Progenitor cell of endocrine pancreas (in vitro differentiated cells): ENCODE data around the gene ZSCAN26. TPM values are rescaled to one million over a fixed set of nuclear protein-coding genes. Genes with fewer than 3 reads are reported as not detected.

ENCODE experiments used
- DNase-seq: peaks from one replicate; pipeline ENCODE4 v3.0.0; 2021; ENCODE audit warnings: low spot score; ENCODE audit not compliant: unreplicated experiment
- H3K27ac Mint-ChIP-seq: 2 replicates; pipeline ENCODE4 v1.8.0; 2021; ENCODE audit warnings: mild to moderate bottlenecking, moderate library complexity, mixed read lengths
- H3K27me3 Mint-ChIP-seq: 2 replicates; pipeline ENCODE4 v1.8.0; 2021; ENCODE audit warnings: mixed read lengths
- H3K36me3 Mint-ChIP-seq: 2 replicates; pipeline ENCODE4 v1.8.0; 2022; ENCODE audit warnings: mixed read lengths; ENCODE audit not compliant: insufficient read depth
- H3K4me1 Mint-ChIP-seq: 2 replicates; pipeline ENCODE4 v1.8.0; 2021; ENCODE audit warnings: low read depth, mixed read lengths
- H3K4me3 Mint-ChIP-seq: 2 replicates; pipeline ENCODE4 v1.8.0; 2021; ENCODE audit warnings: low read depth, mild to moderate bottlenecking, moderate library complexity, mixed read lengths
- H3K9me3 Mint-ChIP-seq: 2 replicates; pipeline ENCODE4 v1.8.0; 2021; ENCODE audit warnings: low read depth, mixed read lengths
- CTCF ChIP-seq: fragments of 200-600 bp; sonication (generic); IDR thresholded peaks from one replicate; pipeline ENCODE4 v1.5.0; 2021; ENCODE audit warnings: antibody characterized with exemption, mild to moderate bottlenecking; ENCODE audit not compliant: unreplicated experiment
- total RNA-seq: library from RNA; stranded (reverse); gene quantifications from 2 replicates; pipeline ENCODE4 v1.2.1, GENCODE V29; 2021

Gene ZSCAN26
- total RNA-seq, 1 donor from 2014 or later: 25.9 TPM

DNA sequence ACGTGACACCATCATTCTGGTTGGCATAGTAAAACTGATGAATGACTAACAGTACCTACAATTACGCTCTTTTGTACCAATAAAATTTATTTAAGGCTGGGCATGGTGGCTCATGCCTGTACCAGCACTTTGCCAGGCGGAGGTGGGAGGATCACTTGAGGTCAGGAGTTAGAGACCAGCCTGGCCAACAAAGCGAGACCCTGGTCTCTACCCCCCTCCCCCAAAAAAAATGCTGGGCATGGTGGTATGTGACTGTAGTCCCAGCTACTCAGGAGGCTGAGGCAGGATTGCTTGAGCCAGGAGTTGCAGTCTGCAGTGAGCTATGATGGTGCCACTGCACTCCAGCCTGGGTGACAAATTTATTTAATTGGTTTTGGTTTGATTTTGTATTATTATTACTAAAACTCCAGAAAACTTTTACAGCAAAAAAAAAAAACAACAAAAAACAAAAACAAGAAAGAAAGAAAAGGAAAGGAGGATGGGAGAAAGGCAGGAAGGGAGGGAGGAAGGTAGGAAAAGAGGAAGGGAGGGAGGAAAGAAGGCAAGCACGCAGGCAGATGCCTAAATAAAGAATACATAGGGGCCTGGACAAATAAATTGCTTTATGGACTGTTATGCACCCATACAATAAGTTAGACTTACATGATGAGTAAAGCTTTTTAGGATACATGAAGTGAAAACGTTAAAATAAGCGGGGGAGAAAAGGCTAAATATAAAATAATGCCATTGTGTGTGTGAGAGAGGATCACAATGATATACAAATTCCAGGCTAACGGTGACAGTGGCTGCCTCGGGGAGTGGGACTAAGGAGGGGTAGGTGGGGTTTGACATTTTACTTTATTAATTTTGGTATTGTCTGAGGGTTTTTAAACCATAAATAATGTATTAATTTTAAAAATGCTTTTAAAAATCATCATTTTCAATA is 42.5 kb upstream of the ZSCAN26 start:
- peaks cover 22% of the 10 kb centered on the region for H3K36me3 Mint-ChIP-seq
- H3K4me1 Mint-ChIP-seq: peaks cover 9% of the 10 kb centered on the region
- peaks cover 26% of the 10 kb centered on the region for H3K27me3 Mint-ChIP-seq
- DNase-seq: no peak
- peaks cover 4% of the 10 kb centered on the region for H3K9me3 Mint-ChIP-seq
- H3K4me3 Mint-ChIP-seq: peak overlapping the region; percentile 90
- TF ChIP-seq CTCF: no peak
- H3K27ac Mint-ChIP-seq: peak overlapping the region; percentile 97

- H3K4me1 Mint-ChIP-seq: peaks cover 9% of the 10 kb centered on the region
- peaks cover 28% of the 10 kb centered on the region for H3K36me3 Mint-ChIP-seq
- H3K27me3 Mint-ChIP-seq: peaks cover 22% of the 10 kb centered on the region
- H3K27ac Mint-ChIP-seq: peak within 1 kb of the TSS; percentile 97
- peak within 1 kb of the TSS; percentile 90 for H3K4me3 Mint-ChIP-seq
- no peak for TF ChIP-seq CTCF
- peak; percentile 76 for DNase-seq
- H3K9me3 Mint-ChIP-seq: peaks cover 6% of the 10 kb centered on the region
These were observed 41.7 kb upstream of the ZSCAN26 start, which contains the start of gene ZSCAN9 for GRCh38 chr6:28225056-28225834. Gene ZSCAN9, plus strand, starts transcription at chr6:28225275. Its CDS starts 1,810 bp downstream, at chr6:28227085.

- Mint-ChIP-seq H3K9me3 (peaks cover 11% of the 10 kb centered on the region), H3K27me3 (peaks cover 12% of the 10 kb centered on the region), H3K27ac (peak overlapping the region; percentile 97), H3K4me1 (peaks cover 9% of the 10 kb centered on the region), H3K4me3 (peak overlapping the region; percentile 90), H3K36me3 (peaks cover 39% of the 10 kb centered on the region)
- no peak for DNase-seq
- TF ChIP-seq CTCF: no peak
These were observed 40.5 kb upstream of the ZSCAN26 start for GRCh38 chr6:28226460-28226859.

- Mint-ChIP-seq H3K4me1 (no peaks in the 10 kb centered on the region), H3K27me3 (no peaks in the 10 kb centered on the region), H3K36me3 (peaks cover 78% of the 10 kb centered on the region), H3K4me3 (no peak overlapping the region), H3K9me3 (peaks cover 18% of the 10 kb centered on the region), H3K27ac (no peak overlapping the region)
- DNase-seq: no peak
- no peak for TF ChIP-seq CTCF
These were observed 34.2 kb upstream of the ZSCAN26 start for GRCh38 chr6:28232785-28233184.

GRCh38 chr6:28235912-28236452 is 31.0 kb upstream of the ZSCAN26 start:
- H3K36me3 Mint-ChIP-seq: peaks cover 57% of the 10 kb centered on the region
- TF ChIP-seq CTCF: no peak
- H3K27me3 Mint-ChIP-seq: no peaks in the 10 kb centered on the region
- peaks cover 6% of the 10 kb centered on the region for H3K9me3 Mint-ChIP-seq
- DNase-seq: no peak
- no peaks in the 10 kb centered on the region for H3K4me1 Mint-ChIP-seq
- H3K27ac Mint-ChIP-seq: no peak overlapping the region
- H3K4me3 Mint-ChIP-seq: no peak overlapping the region
